ENCODE results near the gene HIP1.

DNA sequence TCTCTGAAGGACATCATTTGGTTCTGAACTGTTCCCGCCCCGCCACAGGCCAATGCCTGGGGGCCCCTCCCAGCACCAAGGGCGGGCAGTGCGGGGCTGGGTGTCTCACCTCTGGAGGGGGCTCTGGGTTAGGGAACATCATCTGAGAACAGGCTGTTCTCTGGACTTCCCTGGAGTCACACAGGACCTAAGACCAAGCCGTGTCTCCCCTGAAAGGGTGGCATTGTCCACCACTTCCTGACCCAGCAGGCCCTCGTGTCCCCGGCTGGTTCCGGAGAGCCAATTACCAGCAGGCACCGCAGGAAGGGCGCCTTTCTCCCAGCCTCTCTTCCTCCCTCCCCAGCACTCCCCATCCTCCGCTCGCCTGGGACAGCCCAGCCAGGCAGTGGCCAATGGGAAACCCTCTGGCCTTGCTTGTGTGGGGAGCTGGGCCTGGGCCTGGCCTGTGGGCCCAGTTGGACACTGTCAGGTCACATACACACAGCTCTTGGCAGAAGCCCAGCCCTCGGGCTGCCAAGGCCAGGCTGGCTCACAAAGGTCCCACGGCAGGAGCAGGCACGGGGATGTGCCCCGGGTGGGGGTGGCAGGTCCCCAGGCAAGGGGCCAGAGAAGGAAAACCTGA lies 127.1 kb downstream of the HIP1 start:
- TF ChIP-seq, protein P1, sequence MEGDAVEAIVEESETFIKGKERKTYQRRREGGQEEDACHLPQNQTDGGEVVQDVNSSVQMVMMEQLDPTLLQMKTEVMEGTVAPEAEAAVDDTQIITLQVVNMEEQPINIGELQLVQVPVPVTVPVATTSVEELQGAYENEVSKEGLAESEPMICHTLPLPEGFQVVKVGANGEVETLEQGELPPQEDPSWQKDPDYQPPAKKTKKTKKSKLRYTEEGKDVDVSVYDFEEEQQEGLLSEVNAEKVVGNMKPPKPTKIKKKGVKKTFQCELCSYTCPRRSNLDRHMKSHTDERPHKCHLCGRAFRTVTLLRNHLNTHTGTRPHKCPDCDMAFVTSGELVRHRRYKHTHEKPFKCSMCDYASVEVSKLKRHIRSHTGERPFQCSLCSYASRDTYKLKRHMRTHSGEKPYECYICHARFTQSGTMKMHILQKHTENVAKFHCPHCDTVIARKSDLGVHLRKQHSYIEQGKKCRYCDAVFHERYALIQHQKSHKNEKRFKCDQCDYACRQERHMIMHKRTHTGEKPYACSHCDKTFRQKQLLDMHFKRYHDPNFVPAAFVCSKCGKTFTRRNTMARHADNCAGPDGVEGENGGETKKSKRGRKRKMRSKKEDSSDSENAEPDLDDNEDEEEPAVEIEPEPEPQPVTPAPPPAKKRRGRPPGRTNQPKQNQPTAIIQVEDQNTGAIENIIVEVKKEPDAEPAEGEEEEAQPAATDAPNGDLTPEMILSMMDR (IDR thresholded peaks at IDR 0.05), result no peak
- no peak for TF ChIP-seq POLR2A (IDR thresholded peaks at IDR 0.05)

Data from prostate gland (tissue), 2 donors.